ENCODE data around the gene CNNM2.

Gene CNNM2

DNA sequence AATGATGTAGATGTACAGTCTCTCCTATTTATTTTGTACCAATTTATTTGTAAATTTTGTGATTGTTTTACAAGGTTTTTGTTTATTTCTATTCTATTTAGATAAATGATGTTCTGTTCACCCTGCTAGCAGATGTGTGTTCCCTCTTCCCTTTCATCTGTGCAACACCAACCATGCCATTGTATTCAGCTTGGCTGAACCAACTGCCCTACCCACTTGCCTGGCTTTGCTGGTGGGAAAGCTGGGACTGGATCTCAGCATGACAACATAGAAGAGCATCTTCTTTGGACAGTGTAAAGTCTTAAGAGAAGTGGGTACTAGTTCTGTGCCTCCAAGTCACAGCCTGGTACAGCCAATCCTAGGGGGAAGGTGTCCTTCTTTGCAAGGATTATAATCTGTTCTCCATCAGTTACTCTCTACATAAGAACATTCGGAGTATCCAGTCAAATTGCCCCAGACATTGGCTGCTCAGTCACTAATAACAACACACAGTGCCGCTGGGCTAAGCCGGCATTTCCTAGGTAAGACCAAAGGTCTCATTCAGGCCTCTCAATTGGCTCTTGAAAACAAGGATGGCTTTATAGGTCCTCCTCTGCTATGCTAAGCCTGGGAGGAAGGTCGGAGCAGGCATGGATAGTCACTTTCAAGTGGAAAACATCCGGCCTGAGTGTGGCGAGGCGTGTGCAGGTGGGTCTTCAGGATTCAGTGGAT is 165.3 kb downstream of the CNNM2 start:
- DNase-seq, result no peak
- in situ Hi-C loops (cut with MboI; ENCODE audit: low pct_unique_long_range_greater_than_20kb, low sequenced_read_pairs), result no loop called here

DNA sequence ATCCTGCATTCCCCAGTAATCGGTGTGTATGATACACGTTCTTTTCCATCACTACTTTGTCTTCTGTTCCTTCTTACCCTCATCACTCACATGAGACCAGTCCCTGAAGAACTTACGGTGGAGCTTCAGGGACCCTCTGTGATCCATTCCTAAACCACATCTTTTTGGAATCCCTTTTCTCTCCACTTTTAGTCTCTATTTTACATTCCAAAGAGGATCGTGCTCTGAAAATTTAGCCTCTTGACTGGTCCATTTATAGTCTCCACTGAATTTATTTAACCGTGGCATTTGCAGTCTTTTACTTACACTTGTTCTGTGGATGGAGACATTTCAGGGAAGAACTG is 165.9 kb downstream of the CNNM2 start:
- DNase-seq, result no peak
- in situ Hi-C loops (cut with MboI; ENCODE audit: low pct_unique_long_range_greater_than_20kb, low sequenced_read_pairs), result no loop called here

DNA sequence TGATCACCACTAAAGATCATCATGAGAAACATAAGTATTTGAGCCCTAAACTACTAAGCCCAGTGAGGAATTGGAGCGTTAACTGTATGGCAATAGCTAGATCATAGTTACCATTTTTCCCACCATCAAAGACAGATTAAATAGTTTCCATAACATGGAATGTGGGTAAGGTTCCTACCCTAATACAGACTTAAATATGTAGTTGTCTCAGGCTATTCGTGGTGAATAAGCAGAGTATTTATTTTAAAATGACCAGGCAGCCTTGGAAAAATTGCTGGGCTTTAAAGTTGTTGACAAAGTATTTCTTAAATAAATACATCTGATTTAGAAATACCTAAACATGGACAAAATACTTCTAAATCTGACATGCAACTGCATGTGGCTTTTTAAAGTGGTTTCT is 168.2 kb downstream of the CNNM2 start:
- no peak for DNase-seq
- in situ Hi-C loops (cut with MboI; ENCODE audit: low pct_unique_long_range_greater_than_20kb, low sequenced_read_pairs), result no loop called here

DNA sequence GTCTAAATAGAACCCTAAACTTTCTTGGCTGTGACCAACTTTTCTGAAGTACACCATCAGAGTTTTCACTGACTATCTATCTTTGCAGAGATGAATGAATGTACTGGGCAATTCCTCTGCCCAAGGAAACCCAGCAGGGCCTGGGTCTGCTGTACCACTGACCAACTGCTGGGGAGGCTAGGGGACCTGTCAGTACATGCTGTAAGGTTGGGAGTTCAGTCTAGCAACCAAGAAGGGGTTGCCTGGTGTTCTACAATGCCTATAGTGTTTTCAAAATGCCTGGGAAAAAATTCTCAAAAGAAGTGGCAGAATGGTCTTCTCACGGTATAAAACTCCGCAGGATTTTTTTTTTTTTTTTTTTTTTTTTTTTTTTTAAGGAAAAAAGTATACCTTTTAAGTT is 168.7 kb downstream of the CNNM2 start:
- in situ Hi-C loops (cut with MboI; ENCODE audit: low pct_unique_long_range_greater_than_20kb, low sequenced_read_pairs), result no loop called here

DNA sequence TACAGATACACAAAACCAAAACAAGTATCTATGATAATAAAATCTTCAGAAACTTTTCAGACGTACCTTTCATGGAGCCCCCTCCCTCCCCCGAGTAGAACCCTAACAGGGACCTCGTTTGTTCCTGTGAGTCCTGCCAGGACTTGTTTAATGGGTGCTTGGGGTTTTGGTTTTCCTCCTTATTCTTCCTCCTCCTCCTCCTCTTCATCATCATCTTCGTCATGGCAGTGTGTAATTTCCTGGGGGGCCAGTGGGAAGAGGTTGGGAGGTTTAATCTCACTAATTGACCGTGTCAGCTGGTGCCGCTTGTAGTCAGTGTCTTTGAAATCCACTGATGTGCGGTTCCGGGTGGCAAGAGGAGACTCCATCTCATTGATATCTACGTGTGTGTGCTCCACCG is 171.4 kb downstream of the CNNM2 start:
- in situ Hi-C loops (cut with MboI; ENCODE audit: low pct_unique_long_range_greater_than_20kb, low sequenced_read_pairs), result no loop called here
- DNase-seq, result no peak

More for the DNA sequence above, 168.7 kb downstream of the CNNM2 start:
- no peak for DNase-seq

DNA sequence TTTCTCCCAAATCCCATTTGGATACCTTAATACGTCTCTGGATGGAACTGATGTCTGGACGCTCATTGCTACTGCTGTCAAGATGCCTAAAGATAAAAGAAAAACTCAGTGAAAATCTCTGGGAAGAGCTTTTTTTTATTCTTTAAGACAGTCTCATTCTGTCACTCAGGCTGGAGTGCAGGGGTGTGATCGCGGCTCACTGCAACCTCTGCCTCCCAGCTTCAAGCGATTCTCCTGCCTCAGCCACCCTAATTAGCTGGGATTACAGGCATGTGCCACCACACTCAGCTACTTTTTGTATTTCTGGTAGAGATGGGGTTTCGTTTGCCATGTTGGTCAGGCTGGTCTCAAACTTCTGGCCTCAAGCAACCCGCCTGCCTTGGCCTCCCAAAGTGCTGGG is 172.8 kb downstream of the CNNM2 start:
- no peak for DNase-seq
- in situ Hi-C loops (cut with MboI; ENCODE audit: low pct_unique_long_range_greater_than_20kb, low sequenced_read_pairs), result no loop called here

DNA sequence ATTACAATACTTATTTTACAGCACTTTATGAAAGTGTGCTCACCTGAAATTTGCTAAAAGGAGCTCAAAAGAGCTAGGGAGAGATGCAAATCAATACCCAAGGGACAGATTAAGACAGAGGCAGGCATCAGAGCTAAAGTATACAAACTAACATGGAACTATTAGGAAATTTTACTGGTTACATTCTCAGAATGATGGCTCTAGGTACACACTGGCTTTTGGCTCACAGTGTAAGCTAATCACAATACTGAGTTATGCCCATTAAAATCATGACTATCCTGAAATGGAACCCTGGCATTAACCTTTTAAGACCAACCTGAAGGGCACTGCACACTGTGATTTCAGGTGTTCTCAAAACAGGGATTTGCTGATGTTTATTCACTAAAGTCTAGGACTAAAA is 176.9 kb downstream of the CNNM2 start:
- DNase-seq, result no peak
- in situ Hi-C loops (cut with MboI; ENCODE audit: low pct_unique_long_range_greater_than_20kb, low sequenced_read_pairs), result no loop called here

DNA sequence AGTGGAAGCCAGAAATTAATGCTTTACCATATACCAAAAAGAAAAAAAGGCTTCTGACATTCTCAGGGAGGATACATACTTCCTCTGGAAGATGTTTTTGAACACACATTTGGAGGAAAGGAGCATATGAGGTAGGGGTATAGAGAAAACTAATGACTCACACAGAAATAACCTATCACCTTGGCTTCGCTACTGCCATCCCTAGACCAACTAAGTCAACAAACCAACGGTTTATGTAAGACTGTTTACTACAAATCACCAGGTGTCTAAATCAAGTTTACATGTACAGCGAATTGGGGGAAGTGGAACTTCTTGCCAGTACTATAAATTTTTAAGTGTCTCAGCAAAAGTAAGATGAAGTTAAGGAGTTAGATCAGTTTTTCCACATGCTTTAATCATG is 178.0 kb downstream of the CNNM2 start:
- in situ Hi-C loops (cut with MboI; ENCODE audit: low pct_unique_long_range_greater_than_20kb, low sequenced_read_pairs), result no loop called here
- DNase-seq, result no peak

DNA sequence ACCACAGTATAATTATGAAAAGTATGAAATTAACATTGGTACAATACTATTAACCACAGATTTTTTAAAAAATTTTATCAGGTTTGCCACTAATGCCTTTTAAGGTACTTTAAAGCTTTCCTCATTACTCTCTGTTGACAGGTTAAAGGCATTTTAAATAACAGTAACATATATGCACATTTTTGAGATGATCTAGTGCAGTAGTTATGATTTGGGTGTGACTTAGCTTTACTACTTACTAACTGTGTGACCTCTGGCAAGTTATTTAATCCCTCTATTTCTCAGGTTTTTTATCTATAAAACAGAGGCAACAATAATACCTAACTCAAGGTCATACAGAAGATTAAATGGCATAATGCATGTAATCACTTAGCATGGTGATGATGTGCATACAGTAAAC is 180.1 kb downstream of the CNNM2 start:
- in situ Hi-C loops (cut with MboI; ENCODE audit: low pct_unique_long_range_greater_than_20kb, low sequenced_read_pairs), result no loop called here
- DNase-seq, result no peak

DNA sequence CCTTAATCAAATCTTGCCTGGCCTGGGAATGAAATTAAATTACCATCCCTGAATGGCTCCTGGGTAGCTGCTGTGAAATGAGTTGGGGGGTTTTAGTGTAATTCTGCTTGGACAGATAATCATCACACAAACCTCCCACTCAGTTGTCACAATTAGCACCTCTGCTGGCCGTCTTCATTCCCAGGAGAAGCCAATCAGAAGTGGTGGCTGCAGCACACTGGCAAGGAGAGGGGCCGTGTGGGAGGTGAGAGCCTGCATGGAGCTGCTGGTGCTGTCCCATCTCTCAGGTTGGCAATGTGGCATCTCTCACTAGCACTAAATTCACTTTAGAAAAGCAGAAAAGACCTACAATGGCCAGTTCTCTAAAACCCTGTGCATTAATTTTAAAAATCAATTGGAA is 182.5 kb downstream of the CNNM2 start:
- in situ Hi-C loops (cut with MboI; ENCODE audit: low pct_unique_long_range_greater_than_20kb, low sequenced_read_pairs), result no loop called here
- no peak for DNase-seq

DNA sequence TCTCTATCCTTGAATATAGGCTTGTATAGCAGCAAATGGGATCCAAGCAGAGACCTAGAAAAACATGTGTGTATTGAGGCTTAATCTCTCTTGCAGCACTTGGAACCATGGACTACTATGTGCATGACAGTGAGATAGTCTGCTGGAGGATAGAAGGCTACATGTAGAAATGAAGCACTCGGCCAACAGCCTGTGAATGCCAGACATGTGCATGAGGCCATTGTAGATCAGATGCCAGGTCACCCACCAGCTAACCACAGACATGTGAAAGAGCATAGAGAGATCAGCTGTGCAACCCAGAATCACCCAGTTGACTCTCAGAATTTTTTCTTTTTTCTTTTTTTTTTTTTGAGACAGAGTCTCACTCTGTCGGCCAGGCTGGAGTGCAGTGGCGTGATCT is 184.1 kb downstream of the CNNM2 start:
- DNase-seq, result no peak
- in situ Hi-C loops (cut with MboI; ENCODE audit: low pct_unique_long_range_greater_than_20kb, low sequenced_read_pairs), result no loop called here

DNA sequence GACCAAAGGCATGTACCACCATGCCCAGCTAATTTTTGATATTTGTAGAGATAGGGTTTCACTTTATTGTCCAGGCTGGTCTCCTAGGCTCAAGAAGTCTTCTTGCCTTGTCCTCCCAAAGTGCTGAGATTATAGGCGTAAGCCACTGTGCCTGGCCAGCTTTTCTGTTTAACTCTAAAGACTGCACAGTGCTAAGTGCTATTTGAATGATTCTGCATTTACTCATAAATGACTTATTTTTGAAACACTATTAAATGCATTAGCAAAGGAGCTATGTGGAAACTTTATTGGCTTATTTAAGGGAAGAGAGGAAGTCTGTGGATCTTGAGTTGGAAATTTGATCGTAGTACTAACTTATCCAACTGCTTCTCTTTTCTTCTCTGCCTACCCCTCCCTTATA is 185.9 kb downstream of the CNNM2 start:
- in situ Hi-C loops (cut with MboI; ENCODE audit: low pct_unique_long_range_greater_than_20kb, low sequenced_read_pairs), result no loop called here
- no peak for DNase-seq

DNA sequence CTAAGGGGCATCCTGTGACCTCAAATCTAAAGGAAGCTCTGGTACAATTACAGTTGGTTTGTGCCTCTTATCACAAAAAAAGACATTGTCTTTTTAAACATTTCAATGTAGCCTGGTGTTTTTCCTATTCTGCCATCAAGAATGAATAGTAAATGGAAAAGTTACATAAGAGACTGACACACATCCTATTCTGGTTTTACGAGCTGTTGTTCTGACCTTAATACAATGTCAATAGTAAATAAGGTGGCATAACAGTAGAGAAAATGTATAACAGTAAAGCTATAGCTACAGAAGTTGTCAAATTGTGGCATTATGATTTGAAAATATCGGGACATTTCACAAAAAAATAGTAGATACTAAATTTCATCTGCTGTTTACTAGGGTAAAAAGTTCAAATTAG is 186.6 kb downstream of the CNNM2 start:
- in situ Hi-C loops (cut with MboI; ENCODE audit: low pct_unique_long_range_greater_than_20kb, low sequenced_read_pairs), result no loop called here
- no peak for DNase-seq

DNA sequence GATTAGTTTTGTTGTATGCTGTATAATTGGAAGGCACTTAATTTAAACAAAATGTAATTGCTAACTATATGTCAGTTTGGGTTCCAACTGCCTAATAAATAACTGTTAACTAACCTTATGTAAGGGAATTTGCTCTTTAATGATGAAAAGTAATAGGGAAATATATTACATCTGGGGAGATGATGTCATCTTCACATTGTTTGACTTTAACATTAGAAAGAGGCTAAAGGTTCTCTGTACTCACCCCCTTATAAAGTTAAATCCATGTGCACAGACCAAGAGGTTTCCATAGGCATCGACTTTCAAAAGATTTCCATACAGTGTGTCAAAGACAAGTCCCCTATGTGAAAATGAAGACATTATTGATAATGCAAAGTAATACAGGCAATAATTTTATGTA is 187.4 kb downstream of the CNNM2 start:
- in situ Hi-C loops (cut with MboI; ENCODE audit: low pct_unique_long_range_greater_than_20kb, low sequenced_read_pairs), result no loop called here
- no peak for DNase-seq

DNA sequence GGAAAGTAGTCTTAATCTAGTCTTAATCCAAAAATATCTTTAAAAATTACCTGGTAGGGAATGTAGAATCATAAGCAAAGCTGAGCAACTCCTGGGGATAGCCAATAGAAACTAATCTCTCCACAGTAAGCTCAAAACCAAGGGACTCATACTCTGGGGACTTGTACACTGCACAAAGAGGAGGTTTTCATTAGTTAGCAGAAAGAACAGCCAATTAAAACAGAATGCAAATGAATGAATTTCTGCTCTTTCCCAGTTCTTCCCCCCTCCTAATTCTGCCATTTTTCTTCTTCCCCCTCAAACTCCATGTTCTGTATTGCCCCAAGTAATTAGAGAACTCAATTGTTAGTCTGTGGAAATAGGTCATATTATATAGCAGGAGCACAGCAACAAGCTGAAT is 188.4 kb downstream of the CNNM2 start:
- in situ Hi-C loops (cut with MboI; ENCODE audit: low pct_unique_long_range_greater_than_20kb, low sequenced_read_pairs), result no loop called here
- DNase-seq, result no peak

DNA sequence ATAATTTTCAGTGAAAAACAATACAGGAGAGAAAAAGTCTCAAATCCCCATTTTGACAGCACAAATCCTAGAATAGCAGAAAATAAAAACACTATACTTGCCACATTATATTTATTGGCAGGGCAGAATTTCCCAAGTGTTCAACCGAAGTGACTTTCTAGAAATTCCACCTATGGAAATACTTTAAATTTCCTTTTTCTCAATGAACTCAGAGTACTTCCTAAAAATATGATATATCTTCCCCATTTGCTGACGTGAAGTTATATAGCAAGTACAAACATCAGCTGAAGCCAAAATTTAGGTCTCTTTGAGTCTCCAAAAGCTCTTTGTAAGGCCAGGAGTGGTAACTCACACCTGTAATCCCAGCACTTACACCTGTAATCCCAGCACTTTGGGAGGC is 191.7 kb downstream of the CNNM2 start:
- in situ Hi-C loops (cut with MboI; ENCODE audit: low pct_unique_long_range_greater_than_20kb, low sequenced_read_pairs), result no loop called here
- DNase-seq, result no peak

DNA sequence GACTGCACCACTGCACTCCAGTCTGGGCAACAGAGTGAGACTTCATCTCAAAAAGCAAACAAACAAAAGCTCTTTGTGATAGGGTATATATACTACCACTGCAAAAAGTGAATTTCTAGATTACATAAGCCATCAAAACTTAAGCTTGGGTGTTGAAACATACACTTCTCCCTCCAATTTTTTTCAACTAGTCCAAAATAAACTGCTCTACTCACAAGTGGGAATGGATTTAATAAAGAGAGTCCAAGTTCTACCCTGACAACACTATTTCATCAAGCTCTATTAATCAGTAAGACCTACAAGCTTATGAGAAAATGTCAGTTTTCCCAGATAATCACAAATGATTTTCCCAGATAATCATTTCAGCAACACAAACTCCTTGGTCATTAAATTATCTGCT is 192.3 kb downstream of the CNNM2 start:
- in situ Hi-C loops (cut with MboI; ENCODE audit: low pct_unique_long_range_greater_than_20kb, low sequenced_read_pairs), result no loop called here

DNA sequence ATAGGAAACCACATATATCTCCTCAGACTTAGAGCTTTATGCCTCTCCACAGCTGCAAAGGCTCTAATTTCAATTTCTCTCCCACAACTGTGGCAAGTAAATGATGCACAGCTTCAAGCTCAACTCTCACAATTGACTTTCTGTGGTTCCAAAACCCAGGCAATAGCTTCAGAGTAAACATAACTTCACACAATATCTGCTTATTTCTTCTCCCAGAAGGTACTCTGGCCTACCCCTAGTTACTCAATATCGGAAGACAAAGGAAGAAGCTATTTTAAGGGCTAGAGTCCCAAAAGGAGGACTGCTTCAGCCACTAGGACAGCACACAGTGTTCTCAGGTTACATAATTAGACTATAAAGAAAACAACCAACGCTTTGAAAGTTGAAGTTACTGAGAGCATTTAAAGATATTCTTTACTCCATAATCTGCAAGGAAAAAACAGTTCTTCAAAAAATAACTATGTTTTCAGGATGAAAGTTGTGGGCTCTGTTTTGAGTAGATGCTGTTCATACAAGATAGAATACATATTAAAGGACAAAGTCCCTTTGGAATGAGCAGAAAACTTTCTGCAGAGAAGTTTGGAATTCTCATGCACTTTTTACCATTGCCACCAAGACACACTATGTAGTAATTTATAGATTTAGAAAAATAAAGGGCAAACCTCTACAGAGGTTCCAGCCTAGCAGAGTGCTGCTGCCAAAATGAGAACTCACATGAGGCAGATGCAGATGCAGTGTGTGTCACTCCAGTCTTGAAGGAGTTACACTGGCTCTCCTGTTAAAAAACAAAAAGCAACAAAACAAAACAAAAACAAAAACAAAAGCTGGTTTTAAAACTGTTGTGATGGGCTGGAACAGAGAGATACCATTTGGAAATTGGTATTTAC is 193.2 kb downstream of the CNNM2 start:
- in situ Hi-C loops (cut with MboI; ENCODE audit: low pct_unique_long_range_greater_than_20kb, low sequenced_read_pairs), result no loop called here
- DNase-seq, result peak; percentile 46

More for the DNA sequence above, 192.3 kb downstream of the CNNM2 start:
- no peak for DNase-seq

DNA sequence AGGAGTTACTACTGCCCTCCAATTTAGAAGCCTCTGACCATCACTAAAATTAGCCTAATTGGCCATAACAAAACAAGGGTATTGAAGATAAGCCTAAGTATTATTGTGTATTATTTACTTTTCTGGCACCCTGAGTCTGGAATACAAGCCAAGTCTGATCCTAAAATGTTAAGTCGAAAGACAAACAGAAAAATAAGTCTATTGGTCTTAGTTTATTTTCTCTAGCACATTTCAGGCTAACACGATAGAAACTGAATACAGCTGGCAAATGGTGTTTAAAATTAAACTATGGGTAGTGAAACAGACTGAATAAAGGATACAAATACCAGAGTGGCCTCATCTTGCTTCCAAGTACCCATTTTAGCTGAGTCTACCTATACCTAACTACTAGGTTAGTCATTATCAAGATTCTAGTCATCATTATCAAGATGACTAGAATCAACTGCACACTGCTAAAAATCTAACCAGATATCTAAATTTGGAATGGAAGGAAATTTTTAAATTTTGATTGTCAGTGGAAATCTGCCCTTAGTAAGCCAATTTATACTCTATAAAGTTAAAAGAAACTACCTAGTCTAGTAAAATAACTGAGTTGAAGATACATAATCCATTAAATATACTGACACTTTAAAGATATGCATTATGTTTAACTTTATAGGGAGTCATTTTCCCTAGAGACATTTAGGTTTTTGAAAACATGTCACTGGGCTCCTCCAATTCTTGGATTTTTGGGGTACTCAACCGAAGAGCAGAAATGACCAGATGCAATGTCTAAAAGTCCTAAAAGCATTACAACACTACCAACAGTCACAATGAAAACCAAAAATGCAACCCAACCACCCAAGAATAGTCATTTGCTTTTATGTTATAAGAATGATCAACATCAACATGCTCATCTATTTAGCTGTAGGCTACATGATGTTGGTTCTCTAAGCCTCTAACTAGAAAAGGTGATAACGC is 194.1 kb downstream of the CNNM2 start:
- in situ Hi-C loops (cut with MboI; ENCODE audit: low pct_unique_long_range_greater_than_20kb, low sequenced_read_pairs), result no loop called here
- DNase-seq, result no peak

DNA sequence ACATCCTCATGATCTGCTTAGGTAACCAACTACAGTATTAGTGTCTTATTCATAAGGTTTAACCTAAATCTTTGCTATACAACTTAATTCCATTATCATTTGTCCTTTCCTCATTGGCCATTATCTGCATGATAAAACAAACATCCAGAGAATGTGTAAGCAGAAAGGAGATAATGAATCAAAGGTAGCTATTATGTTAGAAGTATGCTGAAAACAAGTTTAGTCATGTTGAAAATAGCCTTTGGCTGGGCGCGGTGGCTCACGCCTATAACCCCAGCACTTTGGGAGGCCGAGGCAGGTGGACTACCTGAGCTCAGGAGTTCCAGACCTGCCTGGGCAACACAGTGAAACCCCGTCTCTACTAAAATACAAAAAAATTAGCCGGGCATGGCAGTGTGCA is 196.8 kb downstream of the CNNM2 start:
- in situ Hi-C loops (cut with MboI; ENCODE audit: low pct_unique_long_range_greater_than_20kb, low sequenced_read_pairs), result no loop called here
- DNase-seq, result no peak
